ENCODE results near the gene RANBP17.

Gene RANBP17

GRCh38 chr5:171307789-171308452 lies 446.1 kb downstream of the RANBP17 start:
- no peak for DNase-seq

GRCh38 chr5:171308453-171309275 lies 446.8 kb downstream of the RANBP17 start, which contains the start of gene TLX3:
Gene TLX3, plus strand, starts transcription at chr5:171309248. Its CDS starts 118 bp downstream, at chr5:171309366.
- peak; percentile 56 for DNase-seq

GRCh38 chr5:171309276-171310211 lies 447.7 kb downstream of the RANBP17 start:
- DNase-seq, result no peak

GRCh38 chr5:171310212-171310818 lies 448.5 kb downstream of the RANBP17 start:
- no peak for DNase-seq

GRCh38 chr5:171310819-171311321 lies 449.1 kb downstream of the RANBP17 start:
- DNase-seq, result no peak

- DNase-seq, result no peak
These were observed 449.7 kb downstream of the RANBP17 start for GRCh38 chr5:171311322-171312077.

- DNase-seq, result no peak
These were observed 450.5 kb downstream of the RANBP17 start for GRCh38 chr5:171312129-171312974.

- no peak for DNase-seq
These were observed 451.8 kb downstream of the RANBP17 start for GRCh38 chr5:171313481-171314206.

- DNase-seq, result no peak
These were observed 453.0 kb downstream of the RANBP17 start for GRCh38 chr5:171314728-171315385.

- DNase-seq, result no peak
These were observed 453.6 kb downstream of the RANBP17 start for GRCh38 chr5:171315386-171315891.

- no peak for DNase-seq
These were observed 454.1 kb downstream of the RANBP17 start for GRCh38 chr5:171315925-171316257.

- DNase-seq, result no peak
These were observed 454.7 kb downstream of the RANBP17 start for GRCh38 chr5:171316258-171317121.

GRCh38 chr5:171317230-171317629 lies 455.4 kb downstream of the RANBP17 start:
- DNase-seq, result no peak

- no peak for DNase-seq
These were observed 456.2 kb downstream of the RANBP17 start for GRCh38 chr5:171318026-171318425.

- DNase-seq, result no peak
These were observed 459.6 kb downstream of the RANBP17 start for GRCh38 chr5:171321447-171321846.

GRCh38 chr5:171322527-171322926 lies 460.7 kb downstream of the RANBP17 start:
- no peak for DNase-seq

GRCh38 chr5:171323007-171323406 lies 461.2 kb downstream of the RANBP17 start:
- DNase-seq, result no peak

Data from COR-L47 (cell line).